ENCODE results near the gene ZNF385A. TPM values are rescaled to one million over a fixed set of nuclear protein-coding genes. Genes with fewer than 3 reads are reported as not detected.

ZNF385A gene, protein sequence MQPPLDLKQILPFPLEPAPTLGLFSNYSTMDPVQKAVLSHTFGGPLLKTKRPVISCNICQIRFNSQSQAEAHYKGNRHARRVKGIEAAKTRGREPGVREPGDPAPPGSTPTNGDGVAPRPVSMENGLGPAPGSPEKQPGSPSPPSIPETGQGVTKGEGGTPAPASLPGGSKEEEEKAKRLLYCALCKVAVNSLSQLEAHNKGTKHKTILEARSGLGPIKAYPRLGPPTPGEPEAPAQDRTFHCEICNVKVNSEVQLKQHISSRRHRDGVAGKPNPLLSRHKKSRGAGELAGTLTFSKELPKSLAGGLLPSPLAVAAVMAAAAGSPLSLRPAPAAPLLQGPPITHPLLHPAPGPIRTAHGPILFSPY
- 2.4 and 2.7 TPM in 2 replicates for total RNA-seq

DNA sequence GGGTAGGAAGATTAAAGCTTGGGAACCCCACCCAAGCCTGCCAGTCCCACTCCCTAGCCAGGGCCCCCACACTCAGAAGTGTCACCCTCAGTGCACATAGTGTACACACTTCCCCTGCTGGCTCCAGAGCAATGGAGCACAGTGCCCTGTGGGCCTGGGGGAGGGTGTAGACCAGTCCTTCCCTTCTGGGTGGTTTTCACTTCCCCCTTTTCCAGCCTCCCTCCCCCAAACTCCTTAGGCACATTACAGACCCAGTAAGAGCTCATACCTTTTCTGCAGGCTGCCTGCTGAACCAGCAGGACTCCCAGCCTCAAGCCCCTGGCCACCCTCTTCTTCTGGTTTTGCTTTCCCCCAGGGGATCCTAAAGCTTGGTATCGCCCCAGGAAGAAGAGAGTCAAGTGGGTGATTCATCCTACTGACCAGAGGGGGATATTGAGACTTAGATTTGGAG is at the start of gene ZNF385A:
Gene ZNF385A (minus strand): TSS at position 143 of the 451 bp plus-strand sequence. CDS start 219 bp downstream, outside the sequence.

DNA sequence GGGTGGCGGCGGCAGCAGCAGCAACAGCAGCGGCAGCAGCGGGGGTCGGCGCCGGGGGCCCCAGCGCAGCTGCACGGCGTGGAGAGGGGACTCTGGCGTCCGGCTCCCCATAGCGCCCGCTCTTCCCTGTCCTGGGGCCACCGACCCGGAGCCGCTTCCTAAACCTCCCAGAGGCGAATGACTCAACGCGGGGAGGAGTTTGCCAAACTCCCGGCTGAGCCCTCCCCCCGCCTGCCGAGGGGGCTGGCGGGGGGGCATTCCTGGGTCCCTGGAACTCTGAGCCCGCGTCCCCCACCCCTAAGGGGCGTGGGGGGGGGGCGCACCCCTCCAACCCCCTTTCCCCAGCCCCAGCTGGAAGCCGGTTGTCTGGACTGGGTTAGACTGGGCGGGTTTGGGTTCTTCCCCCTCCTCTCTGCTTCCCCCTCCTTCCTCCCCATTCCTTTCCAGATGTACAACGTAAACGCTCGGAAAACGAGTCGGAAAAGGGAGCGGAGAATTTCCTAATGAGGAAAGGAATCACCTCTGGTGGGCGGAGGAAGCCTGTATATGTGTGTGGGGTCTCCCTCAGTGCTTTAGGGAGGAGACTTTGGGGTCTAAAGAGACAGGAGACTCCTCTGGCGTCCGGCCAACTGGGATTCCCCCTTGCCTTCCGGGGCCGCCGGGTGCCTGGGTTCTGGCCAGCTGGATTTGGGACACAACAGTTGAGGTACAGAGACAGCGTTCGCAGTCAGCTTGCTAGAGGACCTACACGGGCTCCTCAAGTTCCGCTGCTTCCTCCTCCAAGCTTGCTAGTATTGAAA is 34.8 kb upstream of the ZNF385A start, which contains the start of gene ITGA5:
Gene ITGA5 (minus strand): TSS at position 179 of the 800 bp plus-strand sequence. CDS start 68 bp downstream, at position 111.

DNA sequence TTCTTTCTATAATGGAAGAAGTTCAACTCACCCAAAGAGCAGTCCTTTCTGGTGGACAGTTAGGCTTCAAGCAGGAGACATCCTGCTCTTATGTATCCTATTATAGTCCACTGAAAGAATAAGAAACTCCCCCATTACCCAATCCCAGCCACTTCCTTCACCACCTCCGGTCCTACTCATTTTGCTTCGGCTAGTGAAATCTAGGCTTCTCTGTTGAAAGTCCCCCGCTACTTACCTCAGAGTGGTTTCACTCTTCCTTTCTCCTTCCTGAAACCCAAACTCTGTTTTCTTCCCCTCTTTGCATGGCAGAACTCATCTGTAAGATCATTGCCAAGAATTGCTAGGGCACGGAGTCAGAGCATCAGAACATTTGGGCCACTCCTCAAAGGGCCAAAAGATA is 20.1 kb downstream of the ZNF385A start, which contains the start of gene GPR84:
Gene GPR84 (minus strand): TSS at position 74 of the 400 bp plus-strand sequence. CDS start 635 bp downstream, outside the sequence.

DNA sequence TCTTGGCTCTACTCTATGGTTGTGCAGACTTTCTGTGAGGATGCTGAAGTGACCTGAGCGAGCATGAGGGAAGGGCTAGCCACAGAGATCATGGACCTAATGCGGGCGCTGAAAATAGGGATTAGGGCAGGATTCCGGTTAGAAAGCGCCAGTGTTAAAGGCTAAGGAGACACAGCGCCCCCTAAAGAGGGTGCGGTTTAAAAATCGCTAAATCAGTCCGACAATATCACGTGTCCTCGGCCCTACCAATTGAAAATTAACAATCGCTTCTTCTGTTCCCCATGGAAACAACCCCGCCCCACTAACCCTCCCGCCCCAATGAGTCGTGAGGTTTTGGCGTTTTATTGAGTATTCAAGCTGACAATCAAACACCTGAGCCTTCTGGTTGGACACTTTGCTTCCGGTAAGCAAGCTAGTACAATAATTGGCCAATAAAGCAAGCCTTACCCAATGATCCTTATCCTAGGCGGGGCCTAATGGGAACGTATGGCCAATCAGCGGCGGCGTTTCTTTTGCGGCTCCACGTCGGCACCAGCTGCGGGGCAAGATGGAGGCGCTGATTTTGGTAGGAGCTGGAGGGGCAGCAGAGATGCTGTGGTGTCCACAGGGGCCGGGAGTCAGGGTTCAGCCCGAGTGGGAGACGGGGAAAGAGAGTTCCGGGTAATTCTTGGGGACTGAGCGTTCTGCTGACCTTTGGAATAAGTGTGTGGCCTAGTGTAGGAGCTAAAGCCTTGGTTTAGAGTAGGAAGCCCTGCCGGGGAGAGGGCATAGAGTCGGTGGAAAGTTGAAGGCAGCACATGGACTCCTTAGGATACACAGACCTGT is 59.7 kb downstream of the ZNF385A start, which contains the start of gene COPZ1:
Gene COPZ1 (plus strand): TSS at position 515 of the 825 bp plus-strand sequence. CDS start 33 bp downstream, at position 548.

Other genes with a start within 250 kb of the ZNF385A start
- gene SMUG1, start 195.7 kb downstream of the ZNF385A start, total RNA-seq, result 16.5 and 21.8 TPM in 2 replicates
- gene CBX5, start 104.6 kb downstream of the ZNF385A start, total RNA-seq, result 13.7 and 21.6 TPM in 2 replicates
- gene HNRNPA1, start 104.0 kb downstream of the ZNF385A start, total RNA-seq, result 311 and 589 TPM in 2 replicates
- gene NFE2, start 83.7 kb downstream of the ZNF385A start, total RNA-seq, result 0.17 and 0.95 TPM in 2 replicates
- 114 and 128 TPM in 2 replicates for gene COPZ1, start 59.6 kb downstream of the ZNF385A start, total RNA-seq
- not detected in 2 replicates for gene GPR84, start 20.2 kb downstream of the ZNF385A start, total RNA-seq
- gene ITGA5, start 34.5 kb upstream of the ZNF385A start, total RNA-seq, result 109 and 156 TPM in 2 replicates
- gene GTSF1, start 88.9 kb upstream of the ZNF385A start, total RNA-seq, result not detected in 2 replicates
- gene NCKAP1L, start 113.0 kb upstream of the ZNF385A start, total RNA-seq, result under 0.01 TPM in 1 of 2 replicates, not detected in the other
- under 0.01 TPM in 1 of 2 replicates, not detected in the other for gene PDE1B, start 164.9 kb upstream of the ZNF385A start, total RNA-seq
- not detected in 2 replicates for gene PPP1R1A, start 203.9 kb upstream of the ZNF385A start, total RNA-seq